H1 (cell line): ENCODE measurements around the gene THUMPD3. TPM values are rescaled to one million over a fixed set of nuclear protein-coding genes. Genes with fewer than 3 reads are reported as not detected.
A peak's percentile ranks its signal among the peaks of the same experiment; 100 is the strongest.

Experiments
- CTCF ChIA-PET: fragments of 300-600 bp; sonication (Branson Sonifier 250); formaldehyde crosslinking; loops from one replicate; lab custom pipeline; 2021; ENCODE audit not compliant: partially characterized antibody; lab: Charles Lee
- POLR2A ChIA-PET: fragments of 300-600 bp; sonication (Branson Sonifier 250); formaldehyde crosslinking; loops from one replicate; lab custom pipeline; 2021; ENCODE audit warnings: inconsistent platforms; ENCODE audit not compliant: partially characterized antibody; lab: Charles Lee
- DNase-seq, 2 experiments: peaks; one replicate each; pipeline versions ENCODE4 v3.0.0 to v3.0.0-alpha.2; 2010 to 2022; ENCODE audit warnings: low spot score in 2 of 2, low read depth in 1 of 2, mixed read lengths in 1 of 2
- FAIRE-seq: peaks from 2 replicates; lab custom pipeline; 2011; peaks lifted over from hg19 to GRCh38; lab: Jason Lieb, UNC
- H2AFZ ChIP-seq: 2 replicates; pipeline ENCODE4 v1.8.1; 2012; ENCODE audit warnings: low read length, inconsistent platforms
- H2AK5ac ChIP-seq: 2 replicates; pipeline ENCODE4 v1.6.1; 2013; ENCODE audit warnings: low read depth, low read length
- H2BK120ac ChIP-seq: replicated peaks from 2 replicates; pipeline ENCODE3; 2013; ENCODE audit warnings: low read depth, low read length, inconsistent platforms
- H2BK12ac ChIP-seq: 2 replicates; pipeline ENCODE4 v1.6.1; 2013; ENCODE audit warnings: low read depth, low read length
- H2BK15ac ChIP-seq: 2 replicates; pipeline ENCODE4 v1.6.1; 2013; ENCODE audit warnings: low read length
- H2BK20ac ChIP-seq: 2 replicates; pipeline ENCODE4 v1.6.1; 2013; ENCODE audit warnings: low read length
- H2BK5ac ChIP-seq: 2 replicates; pipeline ENCODE4 v1.6.1; 2013; ENCODE audit warnings: low read depth, low read length
- H3K14ac ChIP-seq: 2 replicates; pipeline ENCODE4 v1.6.1; 2013; ENCODE audit warnings: inconsistent platforms; ENCODE audit not compliant: insufficient read length
- H3K18ac ChIP-seq: 2 replicates; pipeline ENCODE4 v1.6.1; 2013; ENCODE audit warnings: low read length; ENCODE audit errors: extremely low read depth
- H3K23ac ChIP-seq: 2 replicates; pipeline ENCODE4 v1.6.1; 2013; ENCODE audit warnings: inconsistent platforms; ENCODE audit not compliant: insufficient read length
- H3K23me2 ChIP-seq: 2 replicates; pipeline ENCODE4 v1.6.1; 2013; ENCODE audit warnings: low read depth, low read length
- H3K27ac ChIP-seq: 2 replicates; pipeline ENCODE4 v1.6.1; 2011; ENCODE audit warnings: low read depth, low read length, inconsistent platforms
- H3K27me3 ChIP-seq, 4 experiments: replicated peaks in 1 of 4; 1 replicate in 1 of 4; 2 replicates in 3 of 4; pipeline versions ENCODE4 v1.6.1 to v1.8.1; 2011 to 2013; ENCODE audit warnings: low read length in 3 of 4, mild to moderate bottlenecking in 3 of 4, inconsistent platforms in 2 of 4, mixed read lengths in 2 of 4, moderate library complexity in 1 of 4; ENCODE audit not compliant: control insufficient read depth in 3 of 4, insufficient read depth in 3 of 4; ENCODE audit errors: extremely low read depth in 1 of 4
- H3K36me3 ChIP-seq, 4 experiments: 2 replicates each; pipeline versions ENCODE4 v1.6.1 to v1.8.1; 2011 to 2013; ENCODE audit warnings: mild to moderate bottlenecking in 4 of 4, low read length in 3 of 4, moderate library complexity in 2 of 4, control low read depth in 1 of 4, inconsistent platforms in 1 of 4; ENCODE audit not compliant: insufficient read depth in 4 of 4, control insufficient read depth in 2 of 4
- H3K4ac ChIP-seq: replicated peaks from 2 replicates; pipeline ENCODE3; 2013; ENCODE audit warnings: low read length, low read depth, mixed read lengths, inconsistent platforms; ENCODE audit not compliant: insufficient read length
- H3K4me1 ChIP-seq, 4 experiments: replicated peaks in 1 of 4; 1 replicate in 1 of 4; 2 replicates in 3 of 4; pipeline versions ENCODE4 v1.6.1 to v1.8.1; 2011 to 2013; ENCODE audit warnings: low read length in 3 of 4, inconsistent platforms in 2 of 4, mixed read lengths in 1 of 4; ENCODE audit not compliant: insufficient read depth in 4 of 4, control insufficient read depth in 3 of 4
- H3K4me2 ChIP-seq, 2 experiments: 2 replicates each; pipeline versions ENCODE4 v1.6.1 to v1.8.1; 2011 to 2013; ENCODE audit warnings: low read depth in 2 of 2, low read length in 2 of 2, control low read depth in 1 of 2, inconsistent platforms in 1 of 2, mild to moderate bottlenecking in 1 of 2; ENCODE audit not compliant: insufficient read depth in 1 of 2
- H3K4me3 ChIP-seq, 4 experiments: fragments of 200-600, 300-600 bp in 1 of 4; sonication (generic), shearing (Covaris generic), sonication (Bioruptor Twin) in 1 of 4; 2 replicates each; pipeline versions ENCODE4 v1.5.1 to v1.8.1; 2011 to 2016; ENCODE audit warnings: low read length in 4 of 4, low read depth in 3 of 4, control low read depth in 2 of 4, inconsistent platforms in 2 of 4, mild to moderate bottlenecking in 2 of 4, mixed read lengths in 1 of 4, moderate library complexity in 1 of 4; ENCODE audit not compliant: insufficient read depth in 2 of 4; ENCODE audit errors: extremely low read depth in 1 of 4
- H3K56ac ChIP-seq: replicated peaks from 2 replicates; pipeline ENCODE3; 2013; ENCODE audit warnings: low read depth, mild to moderate bottlenecking, mixed read lengths, low read length, inconsistent platforms; ENCODE audit not compliant: insufficient read length
- H3K79me1 ChIP-seq: 2 replicates; pipeline ENCODE4 v1.6.1; 2013; ENCODE audit warnings: low read depth, low read length, control low read depth
- H3K79me2 ChIP-seq, 2 experiments: 2 replicates each; pipeline versions ENCODE4 v1.6.1 to v1.8.1; 2012 to 2013; ENCODE audit warnings: low read length in 2 of 2, mild to moderate bottlenecking in 2 of 2, inconsistent platforms in 1 of 2; ENCODE audit not compliant: insufficient read depth in 2 of 2, control insufficient read depth in 1 of 2
- H3K9ac ChIP-seq, 4 experiments: replicated peaks in 1 of 4; 1 replicate in 1 of 4; 2 replicates in 3 of 4; pipeline versions ENCODE4 v1.6.1 to v1.8.1; 2011 to 2013; ENCODE audit warnings: low read depth in 3 of 4, low read length in 3 of 4, control low read depth in 2 of 4, mild to moderate bottlenecking in 2 of 4, moderate library complexity in 2 of 4, inconsistent platforms in 1 of 4; ENCODE audit errors: extremely low read depth in 1 of 4
- H3K9me3 ChIP-seq, 2 experiments: 2 replicates each; pipeline versions ENCODE4 v1.6.1 to v1.8.1; 2012 to 2013; ENCODE audit warnings: mild to moderate bottlenecking in 2 of 2, moderate library complexity in 2 of 2, control low read depth in 1 of 2, inconsistent platforms in 1 of 2, low read depth in 1 of 2, low read length in 1 of 2, mixed read lengths in 1 of 2; ENCODE audit not compliant: insufficient read depth in 2 of 2
- H4K20me1 ChIP-seq, 2 experiments: replicated peaks in 1 of 2; 2 replicates each; pipeline versions ENCODE3 to v1.8.1; 2011 to 2013; ENCODE audit warnings: inconsistent platforms in 2 of 2, low read length in 2 of 2, mild to moderate bottlenecking in 1 of 2; ENCODE audit not compliant: insufficient read depth in 2 of 2, control insufficient read depth in 1 of 2
- H4K5ac ChIP-seq: 2 replicates; pipeline ENCODE4 v1.6.1; 2013; ENCODE audit warnings: low read length, low read depth, mixed read lengths, inconsistent platforms; ENCODE audit not compliant: insufficient read length
- H4K8ac ChIP-seq: 2 replicates; pipeline ENCODE4 v1.8.0; 2013; ENCODE audit warnings: mild to moderate bottlenecking, moderate library complexity, low read length, inconsistent platforms; ENCODE audit not compliant: insufficient read depth; ENCODE audit errors: extremely low read depth
- H4K91ac ChIP-seq: replicated peaks from 2 replicates; pipeline ENCODE3; 2013; ENCODE audit warnings: low read length, mixed read lengths, inconsistent platforms; ENCODE audit not compliant: insufficient read length
- BRCA1 ChIP-seq: IDR thresholded peaks from 2 replicates; pipeline ENCODE4 v1.6.1; 2012; ENCODE audit warnings: low read depth, low read length, improper control_type of control experiment
- CHD2 ChIP-seq: IDR thresholded peaks from 2 replicates; pipeline ENCODE4 v1.6.1; 2012; ENCODE audit warnings: low read length, improper control_type of control experiment
- CREB1 ChIP-seq: IDR thresholded peaks from 2 replicates; pipeline ENCODE4 v1.6.1; 2012; ENCODE audit warnings: inconsistent platforms
- EP300 ChIP-seq, 2 experiments: IDR thresholded peaks; 1 replicate in 1 of 2; 2 replicates in 1 of 2; pipeline ENCODE4 v1.6.1; 2011 to 2012; ENCODE audit warnings: low read depth in 2 of 2, low read length in 2 of 2, mild to moderate bottlenecking in 2 of 2, borderline replicate concordance in 1 of 2, inconsistent platforms in 1 of 2, moderate library complexity in 1 of 2
- JUN ChIP-seq: IDR thresholded peaks from 2 replicates; pipeline ENCODE4 v1.6.1; 2011; ENCODE audit warnings: low read depth, mild to moderate bottlenecking, improper control_type of control experiment, low read length
- MAFK ChIP-seq: IDR thresholded peaks from 2 replicates; pipeline ENCODE4 v1.6.1; 2012; ENCODE audit warnings: low read depth, mild to moderate bottlenecking, improper control_type of control experiment, low read length
- NRF1 ChIP-seq: IDR thresholded peaks from 2 replicates; pipeline ENCODE4 v1.6.1; 2011; ENCODE audit warnings: mild to moderate bottlenecking, low read depth, low read length, improper control_type of control experiment
- POLR2A ChIP-seq, 2 experiments: IDR thresholded peaks; 1 replicate in 1 of 2; 2 replicates in 1 of 2; pipeline ENCODE4 v1.6.1; 2011; ENCODE audit warnings: low read depth in 2 of 2, low read length in 2 of 2, mild to moderate bottlenecking in 2 of 2; ENCODE audit errors: control extremely low read depth in 1 of 2
- POLR2AphosphoS5 ChIP-seq: IDR thresholded peaks from 2 replicates; pipeline ENCODE4 v1.6.1; 2011; ENCODE audit warnings: low read depth, low read length
- RNF2 ChIP-seq: fragments of 200-900, 300-1000 bp; sonication (generic); IDR thresholded peaks from 2 replicates; pipeline ENCODE4 v1.7.1; 2016; ENCODE audit warnings: borderline replicate concordance, low read depth, mild to moderate bottlenecking, antibody characterized with exemption, low read length; ENCODE audit not compliant: poor library complexity, severe bottlenecking; ENCODE audit errors: missing control alignments
- RXRA ChIP-seq: IDR thresholded peaks from 2 replicates; pipeline ENCODE4 v1.6.1; 2011; ENCODE audit warnings: low read depth, mild to moderate bottlenecking, low read length, moderate library complexity; ENCODE audit not compliant: insufficient read depth
- SAP30 ChIP-seq: fragments of 300-600 bp; sonication (generic); IDR thresholded peaks from 2 replicates; pipeline ENCODE4 v1.7.1; 2012; ENCODE audit warnings: low read length, moderate library complexity, mild to moderate bottlenecking, inconsistent platforms; ENCODE audit not compliant: insufficient read depth, insufficient replicate concordance
- TEAD4 ChIP-seq: IDR thresholded peaks from 2 replicates; pipeline ENCODE4 v1.6.1; 2012; ENCODE audit warnings: low read depth, low read length, inconsistent platforms, mixed read lengths
- WGBS, 2 experiments: shearing (Covaris generic) in 1 of 2; methylation state at CpG; one replicate each; pipeline versions ENCODE4 v1.1.6 to v1.1.7; 2013 to 2015; ENCODE audit warnings: low lambda C conversion rate in 2 of 2, mixed read lengths in 2 of 2, inconsistent platforms in 1 of 2, low coverage in 1 of 2, missing lambda C conversion rate in 1 of 2; ENCODE audit not compliant: insufficient replicate concordance in 2 of 2, insufficient coverage in 1 of 2, insufficient read length in 1 of 2; ENCODE audit errors: extremely low coverage in 1 of 2, missing lambda C conversion rate in 1 of 2; 5-methylcytosine and 5-hydroxymethylcytosine counted together
- polyA plus RNA-seq, 7 experiments: library from polyadenylated mRNA; depleted of rRNA in 3 of 7; stranded (reverse) in 5 of 7; unstranded in 2 of 7; fragments of >200 nt in 5 of 7; fragments of 200-250 nt in 2 of 7; gene quantifications; 1 replicate in 5 of 7; 2 replicates in 1 of 7; 4 replicates in 1 of 7; pipeline versions ENCODE4 v1.2.1 to v1.2.3, GENCODE V29; 2011 to 2013; ENCODE audit warnings: missing spikeins in 2 of 7, mixed read lengths in 2 of 7
- total RNA-seq: library from RNA; stranded (reverse); fragmentation: NEBNext Ultra II Directional; extraction: Animal tissue kit (Norgen Biotek cat#: 25700); gene quantifications from 2 replicates; pipeline ENCODE4 v1.2.1, GENCODE V29; 2021

The THUMPD3 gene
- total and polyA plus RNA-seq, 2 of the 8 experiments (the other 6 are each of a cell fraction or from before 2014, with no cell fraction given) = 26.7 to 68.9 TPM

DNA sequence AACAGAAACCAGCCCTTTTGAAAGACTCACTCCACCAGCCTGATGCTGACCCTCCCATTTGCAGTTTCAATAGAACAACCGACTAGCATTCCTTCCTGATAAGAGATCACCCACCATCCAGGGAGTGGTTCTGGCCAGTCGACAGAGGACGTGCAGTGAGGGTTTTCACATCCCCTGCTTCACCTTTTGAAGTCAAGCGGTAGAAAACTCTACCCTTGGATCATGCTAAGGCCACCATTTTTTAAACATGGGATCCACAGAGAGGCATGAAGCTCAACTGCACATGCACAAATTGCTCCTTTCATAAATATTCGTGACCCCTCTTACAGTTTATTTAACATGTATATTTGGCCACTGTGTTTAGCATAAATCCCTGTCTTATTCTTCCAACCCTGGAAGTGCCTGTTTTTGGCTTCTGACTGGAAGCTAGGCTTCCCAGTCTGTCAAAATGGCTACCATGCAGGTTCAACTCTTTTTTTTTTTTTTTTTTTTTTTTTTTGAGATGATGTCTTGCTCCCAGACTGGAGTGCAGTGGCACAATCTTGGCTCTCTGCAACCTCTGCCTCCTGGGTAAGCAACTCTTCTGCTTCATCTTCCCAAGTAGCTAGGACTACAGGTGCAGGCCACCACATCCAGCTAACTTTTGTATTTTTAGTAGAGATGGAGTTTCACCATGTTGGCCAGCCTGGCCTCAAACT lies 1.0 kb upstream of the THUMPD3 start:
- H3K14ac ChIP-seq = no peak overlapping the region
- no peak overlapping the region for H3K9ac ChIP-seq
- H4K8ac ChIP-seq = no peak overlapping the region
- H3K9me3 ChIP-seq = no peaks in the 10 kb centered on the region
- H2BK12ac ChIP-seq = no peak overlapping the region
- no peak overlapping the region for H4K91ac ChIP-seq
- WGBS, 2 experiments = 65% methylated on average over 5 of the region's 5 CpGs; no CpG with 5 or more reads in 1 of the 2 experiments
- FAIRE-seq (no peak), DNase-seq (no peak)
- H3K79me1 ChIP-seq = no peaks in the 10 kb centered on the region; the same call in 1 of the 2 replicates
- peaks cover 0 to 14% of the 10 kb centered on the region in 2 experiments; a peak in 2 of 4 replicates for H3K79me2 ChIP-seq
- no peak overlapping the region for H2BK120ac ChIP-seq
- H2AK5ac ChIP-seq = no peak overlapping the region
- H3K23me2 ChIP-seq = peaks cover 2% of the 10 kb centered on the region; the same call in 1 of the 2 replicates
- CTCF ChIA-PET = interaction anchor here (1.0 to 3.3 kb wide), 5 partner anchors 9 to 390 kb away, joined by 3 to 47 read pairs (median 4); no protein-coding TSS in a partner anchor
- H2BK5ac ChIP-seq = no peak overlapping the region
- peaks cover 2 to 21% (median 17%) of the 10 kb centered on the region in 4 experiments; a peak in 7 of 8 replicates for H3K36me3 ChIP-seq
- H3K18ac ChIP-seq = no peak overlapping the region
- H3K4me2 ChIP-seq = peak overlapping the region; percentile 66 to 72
- no peak overlapping the region for H3K23ac ChIP-seq
- peak overlapping the region in 2 of 4 experiments; percentile 52 to 71; a peak in 5 of 8 replicates for H3K4me3 ChIP-seq
- no peak overlapping the region for H3K56ac ChIP-seq
- H2BK15ac ChIP-seq = no peak overlapping the region
- H4K20me1 ChIP-seq = no peaks in the 10 kb centered on the region
- POLR2A ChIA-PET = interaction anchor here (1.3 to 5.0 kb wide), 16 partner anchors 9 to 371 kb away, joined by 3 to 103 read pairs (median 9); partner anchors contain the start of gene SETD5
- H3K4ac ChIP-seq = peak overlapping the region; percentile 74
- peaks cover 0 to 2% (median under 1%) of the 10 kb centered on the region in 4 experiments; a peak in 2 of 7 replicates for H3K4me1 ChIP-seq
- no peak overlapping the region for H2AFZ ChIP-seq
- no peaks in the 10 kb centered on the region; a peak in 1 of 7 replicates for H3K27me3 ChIP-seq
- H2BK20ac ChIP-seq = no peak overlapping the region
- no peak overlapping the region for H3K27ac ChIP-seq
- H4K5ac ChIP-seq = no peak overlapping the region
- TF ChIP-seq MAFK = no peak
- no peak for TF ChIP-seq JUN
- TF ChIP-seq EP300 (IDR thresholded peaks at IDR 0.05; ENCODE audit: borderline replicate concordance in 1 of 2, low read depth in 2 of 2, low read length in 2 of 2) = no peak
- TF ChIP-seq POLR2A (IDR thresholded peaks at IDR 0.05; ENCODE audit: control extremely low read depth in 1 of 2, low read depth in 2 of 2, low read length in 2 of 2) = no peak
- TF ChIP-seq SAP30 = no peak
- no peak for TF ChIP-seq POLR2AphosphoS5
- TF ChIP-seq RNF2 = no peak
- no peak for TF ChIP-seq TEAD4
- TF ChIP-seq NRF1 = no peak
- TF ChIP-seq CREB1 = no peak
- TF ChIP-seq CHD2 = no peak
- TF ChIP-seq RXRA = no peak
- no peak for TF ChIP-seq BRCA1
